HG03378 (cell line): Measurements from ENCODE around the gene RNF14.

Experiments
- ATAC-seq: cut with Tn5 transposase; IDR thresholded peaks from one replicate; pipeline ENCODE4 v1.9.1; 2021; ENCODE audit warnings: mild to moderate bottlenecking, moderate library complexity; ENCODE audit not compliant: unreplicated experiment

RNF14 gene

GRCh38 chr5:141976176-141976575 lies 7.3 kb downstream of the RNF14 start:
- ATAC-seq: no peak

- no peak for ATAC-seq
Measured at GRCh38 chr5:141978389-141978788, 9.5 kb downstream of the RNF14 start.

- ATAC-seq: no peak
Measured at GRCh38 chr5:141982626-141983025, 13.7 kb downstream of the RNF14 start.

GRCh38 chr5:141986072-141986471 lies 17.2 kb downstream of the RNF14 start:
- ATAC-seq: no peak

GRCh38 chr5:141989720-141990119 lies 20.8 kb downstream of the RNF14 start:
- ATAC-seq: no peak

GRCh38 chr5:141992349-141992963 lies 23.6 kb downstream of the RNF14 start:
- peak; percentile 49 for ATAC-seq

- no peak for ATAC-seq
Measured at GRCh38 chr5:141994511-141995136, 25.7 kb downstream of the RNF14 start.

- no peak for ATAC-seq
Measured at GRCh38 chr5:141995656-141996055, 26.8 kb downstream of the RNF14 start.

GRCh38 chr5:141997358-141997960 lies 28.6 kb downstream of the RNF14 start:
- no peak for ATAC-seq

GRCh38 chr5:142000173-142000572 lies 31.3 kb downstream of the RNF14 start:
- no peak for ATAC-seq

GRCh38 chr5:142000704-142001484 lies 32.0 kb downstream of the RNF14 start:
- no peak for ATAC-seq

GRCh38 chr5:142003266-142003800 lies 34.4 kb downstream of the RNF14 start:
- no peak for ATAC-seq

GRCh38 chr5:142006363-142007236 lies 37.7 kb downstream of the RNF14 start:
- no peak for ATAC-seq

GRCh38 chr5:142007237-142007544 lies 38.3 kb downstream of the RNF14 start:
- no peak for ATAC-seq

- ATAC-seq: no peak
Measured at GRCh38 chr5:142008813-142009212, 39.9 kb downstream of the RNF14 start.

GRCh38 chr5:142009886-142010285 lies 41.0 kb downstream of the RNF14 start:
- ATAC-seq: no peak

GRCh38 chr5:142011572-142012185 lies 42.8 kb downstream of the RNF14 start:
- no peak for ATAC-seq

- no peak for ATAC-seq
Measured at GRCh38 chr5:142012186-142012785, 43.4 kb downstream of the RNF14 start.

GRCh38 chr5:142012792-142013388 lies 44.0 kb downstream of the RNF14 start, which contains the start of gene GNPDA1:
Gene GNPDA1 (minus strand): TSS chr5:142013027. CDS start chr5:142012035, 992 bp downstream.
- ATAC-seq: no peak
